ENCODE measurements around the gene CPNE2.

CPNE2 gene

DNA sequence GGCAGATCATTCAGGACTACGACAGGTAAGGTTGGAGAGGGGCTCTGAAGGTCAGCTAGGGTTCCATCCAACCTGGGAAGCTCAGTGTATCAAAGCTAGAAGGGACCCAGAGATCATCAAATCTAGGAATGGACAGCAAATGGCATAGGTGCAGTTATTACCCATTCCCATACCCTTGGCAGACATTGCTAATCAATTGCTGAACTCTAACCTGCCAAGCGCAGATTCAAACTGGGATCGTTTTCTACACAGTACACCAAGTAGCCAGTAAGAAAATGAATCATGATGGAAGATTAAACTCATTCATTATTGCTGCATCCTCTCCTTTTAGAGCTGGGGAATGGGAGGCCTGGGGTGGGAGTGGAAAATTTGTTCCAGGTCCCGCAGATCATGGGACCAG is 33.6 kb downstream of the CPNE2 start:
- Histone ChIP-seq H3K27me3 (ENCODE audit: insufficient read depth, low read depth, severe bottlenecking) (no peaks in the 10 kb centered on the region), H3K36me3 (no peaks in the 10 kb centered on the region), H3K27ac (no peak overlapping the region), H3K4me3 (ENCODE audit: low read depth, low read length) (no peak overlapping the region), H3K9me3 (ENCODE audit: severe bottlenecking) (no peaks in the 10 kb centered on the region)
- DNase-seq, result no peak
- TF ChIP-seq CTCF (IDR thresholded peaks at IDR 0.05; ENCODE audit: low read depth, low read length), result no peak

- no peak for TF ChIP-seq CTCF (IDR thresholded peaks at IDR 0.05; ENCODE audit: low read depth, low read length)
- H3K4me3 ChIP-seq (ENCODE audit: low read depth, low read length), result no peak overlapping the region
- no peak for DNase-seq
- H3K9me3 ChIP-seq (ENCODE audit: severe bottlenecking), result no peaks in the 10 kb centered on the region
- H3K27me3 ChIP-seq (ENCODE audit: insufficient read depth, low read depth, severe bottlenecking), result no peaks in the 10 kb centered on the region
- H3K36me3 ChIP-seq, result no peaks in the 10 kb centered on the region
- no peak overlapping the region for H3K27ac ChIP-seq
Observed at GRCh38 chr16:57126411-57126810, 34.0 kb downstream of the CPNE2 start.

DNA sequence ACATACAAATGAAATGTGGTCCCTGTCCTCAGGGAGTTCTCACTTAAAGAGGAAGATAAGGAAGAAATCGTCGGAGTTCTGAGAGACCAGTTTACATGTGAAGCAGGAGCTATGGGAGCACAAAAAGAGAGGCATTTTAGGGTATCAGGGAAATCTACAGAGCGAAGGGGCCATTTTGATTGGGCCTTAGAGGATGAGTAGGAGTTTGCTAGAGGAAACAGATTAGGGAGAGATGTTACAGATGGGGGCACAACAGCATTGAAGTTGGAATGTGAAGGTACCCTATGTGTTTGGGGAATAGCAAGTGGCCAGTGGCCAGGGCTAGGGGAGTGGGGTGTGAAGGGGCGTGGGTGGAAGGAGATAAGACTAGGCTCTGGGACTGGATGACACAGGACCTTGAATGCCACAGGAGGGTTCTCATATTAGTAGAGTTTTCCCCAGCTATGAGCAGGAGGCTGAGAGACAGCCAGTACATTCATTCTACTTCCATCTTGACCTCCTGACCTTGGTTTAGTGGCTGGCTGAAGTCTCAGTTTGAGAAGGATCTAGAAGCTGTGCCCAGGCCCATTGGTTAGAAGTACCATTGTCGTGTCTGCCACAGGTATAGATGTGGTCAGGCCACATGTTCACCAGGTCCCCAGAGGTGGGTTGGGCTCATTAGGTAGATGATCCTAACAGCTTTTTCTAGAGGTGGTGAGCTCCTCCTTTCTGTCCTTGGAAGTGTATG is 34.8 kb downstream of the CPNE2 start:
- Histone ChIP-seq H3K9me3 (ENCODE audit: severe bottlenecking) (no peaks in the 10 kb centered on the region), H3K27ac (no peak overlapping the region), H3K27me3 (ENCODE audit: insufficient read depth, low read depth, severe bottlenecking) (no peaks in the 10 kb centered on the region), H3K36me3 (no peaks in the 10 kb centered on the region), H3K4me3 (ENCODE audit: low read depth, low read length) (no peak overlapping the region)
- no peak for DNase-seq
- no peak for TF ChIP-seq CTCF (IDR thresholded peaks at IDR 0.05; ENCODE audit: low read depth, low read length)

GRCh38 chr16:57127836-57128235 is 35.5 kb downstream of the CPNE2 start:
- DNase-seq, result no peak
- TF ChIP-seq CTCF (IDR thresholded peaks at IDR 0.05; ENCODE audit: low read depth, low read length), result no peak
- no peaks in the 10 kb centered on the region for H3K36me3 ChIP-seq
- H3K27me3 ChIP-seq (ENCODE audit: insufficient read depth, low read depth, severe bottlenecking), result no peaks in the 10 kb centered on the region
- H3K9me3 ChIP-seq (ENCODE audit: severe bottlenecking), result no peaks in the 10 kb centered on the region
- H3K27ac ChIP-seq, result no peak overlapping the region
- H3K4me3 ChIP-seq (ENCODE audit: low read depth, low read length), result no peak overlapping the region

- no peak for DNase-seq
- Histone ChIP-seq H3K4me3 (ENCODE audit: low read depth, low read length) (no peak overlapping the region), H3K9me3 (ENCODE audit: severe bottlenecking) (no peaks in the 10 kb centered on the region), H3K27ac (no peak overlapping the region), H3K36me3 (no peaks in the 10 kb centered on the region), H3K27me3 (ENCODE audit: insufficient read depth, low read depth, severe bottlenecking) (no peaks in the 10 kb centered on the region)
- TF ChIP-seq CTCF (IDR thresholded peaks at IDR 0.05; ENCODE audit: low read depth, low read length), result no peak
Observed at GRCh38 chr16:57128771-57129389, 36.5 kb downstream of the CPNE2 start.

GRCh38 chr16:57130950-57131321 is 38.6 kb downstream of the CPNE2 start:
- no peak overlapping the region for H3K4me3 ChIP-seq (ENCODE audit: low read depth, low read length)
- no peaks in the 10 kb centered on the region for H3K36me3 ChIP-seq
- no peaks in the 10 kb centered on the region for H3K27me3 ChIP-seq (ENCODE audit: insufficient read depth, low read depth, severe bottlenecking)
- TF ChIP-seq CTCF (IDR thresholded peaks at IDR 0.05; ENCODE audit: low read depth, low read length), result no peak
- DNase-seq, result no peak
- H3K9me3 ChIP-seq (ENCODE audit: severe bottlenecking), result no peaks in the 10 kb centered on the region
- H3K27ac ChIP-seq, result no peak overlapping the region
